D341Med (cell line): ENCODE measurements around the gene GPR137B.

Experiments
- DNase-seq: peaks from one replicate; pipeline ENCODE4 v3.0.0; 2012; ENCODE audit warnings: low spot score

Gene GPR137B

DNA sequence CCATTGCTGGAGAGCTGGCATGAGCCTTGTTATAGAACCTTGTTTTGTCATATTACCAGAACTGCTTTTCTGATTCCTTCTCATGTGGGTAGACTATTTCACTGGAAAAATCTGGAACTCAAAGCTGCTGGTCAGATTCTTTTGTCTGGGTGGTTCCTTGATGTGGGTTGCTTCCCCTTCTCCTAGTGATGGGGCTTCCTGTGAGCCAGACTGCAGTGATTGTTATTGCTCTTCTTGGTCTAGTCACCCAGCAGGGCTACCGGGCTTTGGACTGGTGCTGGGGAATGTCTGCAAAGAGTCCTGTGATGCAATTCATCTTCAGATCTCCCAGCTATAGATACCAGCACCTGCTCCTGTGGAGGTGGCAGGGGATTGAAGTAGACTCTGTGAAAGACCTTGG, 59.4 kb downstream of the GPR137B start:
- DNase-seq: no peak

DNA sequence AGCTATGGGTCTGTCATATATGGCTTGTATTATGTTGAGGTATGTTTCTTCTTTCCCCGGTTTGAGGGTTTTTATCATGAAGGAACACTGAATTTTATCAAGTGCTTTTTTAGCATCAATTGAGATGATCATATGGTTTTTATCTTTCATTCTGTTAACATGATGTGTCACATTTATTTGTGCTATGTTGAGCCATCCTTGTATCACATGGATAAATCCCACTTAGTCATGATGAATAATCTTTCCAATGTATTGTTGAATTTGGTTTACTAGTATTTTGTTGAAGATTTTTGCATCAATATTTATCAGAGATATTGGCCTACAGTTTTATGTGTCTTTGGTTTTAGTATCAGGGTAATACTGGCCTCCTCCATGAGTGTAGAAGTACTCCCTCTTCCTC, 61.7 kb downstream of the GPR137B start:
- no peak for DNase-seq

- no peak for DNase-seq
Observed at GRCh38 chr1:236204656-236205055, 62.3 kb downstream of the GPR137B start.

- DNase-seq: no peak
Observed at GRCh38 chr1:236206548-236206947, 64.2 kb downstream of the GPR137B start.

GRCh38 chr1:236207121-236207520, 64.8 kb downstream of the GPR137B start:
- no peak for DNase-seq

DNA sequence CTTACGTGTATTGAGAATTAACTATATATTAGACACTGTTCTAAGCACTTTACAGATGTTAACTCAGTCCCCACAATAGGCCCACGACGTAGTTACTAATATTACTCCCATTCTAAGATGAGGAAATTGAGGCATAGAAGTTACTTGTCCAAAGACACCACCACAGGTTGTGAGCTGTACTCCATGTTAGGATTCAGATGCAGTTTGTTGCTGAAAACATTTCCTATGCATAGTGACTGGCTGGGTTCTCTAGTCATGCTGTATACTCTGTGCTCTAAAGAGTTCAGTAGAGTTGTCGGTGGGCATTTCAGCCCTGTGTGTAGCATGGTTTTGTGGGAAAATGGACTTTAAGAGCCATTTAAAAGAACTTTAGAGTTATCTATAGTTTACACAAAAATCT, 65.2 kb downstream of the GPR137B start:
- no peak for DNase-seq

DNA sequence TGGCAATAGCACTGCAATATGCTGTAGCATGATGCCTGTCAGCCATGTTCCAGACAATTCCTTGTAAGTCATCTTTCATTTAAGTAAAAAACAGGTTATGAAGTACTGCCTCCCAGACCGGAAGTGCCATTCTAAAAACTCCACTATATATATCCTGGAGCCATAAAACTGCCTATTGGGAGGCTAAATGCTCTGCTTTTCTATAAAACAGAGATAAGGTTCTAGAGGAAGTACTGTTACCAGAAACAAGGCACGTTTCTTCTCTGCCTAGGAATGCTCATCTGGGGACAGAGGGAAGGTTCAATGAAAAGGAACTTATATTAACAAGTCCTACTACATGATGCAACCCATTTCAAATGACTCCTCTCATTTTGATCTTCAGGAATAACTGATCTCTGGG, 66.8 kb downstream of the GPR137B start:
- DNase-seq: no peak

- DNase-seq: no peak
Observed at GRCh38 chr1:236209713-236210112, 67.4 kb downstream of the GPR137B start.

DNA sequence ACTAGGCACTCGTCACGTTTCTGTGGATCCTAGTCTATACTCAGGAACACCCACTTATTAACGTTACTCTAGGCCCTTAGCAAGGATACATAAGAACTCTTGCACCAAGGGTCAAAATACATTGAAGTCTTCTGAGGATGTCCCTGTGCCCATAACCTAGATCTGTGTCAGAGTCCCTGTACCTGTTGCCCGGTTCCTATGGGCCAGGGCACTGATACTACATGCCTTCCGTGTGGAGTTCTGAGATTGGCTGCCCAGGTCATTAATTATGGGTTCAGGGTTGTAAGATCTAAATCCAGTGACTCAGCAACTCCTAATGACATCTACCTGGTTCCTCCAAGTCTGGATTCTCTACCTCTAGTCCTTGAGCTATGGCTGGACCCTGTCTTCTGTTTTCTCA, 69.5 kb downstream of the GPR137B start:
- DNase-seq: no peak

GRCh38 chr1:236213534-236213933, 71.2 kb downstream of the GPR137B start:
- DNase-seq: no peak

DNA sequence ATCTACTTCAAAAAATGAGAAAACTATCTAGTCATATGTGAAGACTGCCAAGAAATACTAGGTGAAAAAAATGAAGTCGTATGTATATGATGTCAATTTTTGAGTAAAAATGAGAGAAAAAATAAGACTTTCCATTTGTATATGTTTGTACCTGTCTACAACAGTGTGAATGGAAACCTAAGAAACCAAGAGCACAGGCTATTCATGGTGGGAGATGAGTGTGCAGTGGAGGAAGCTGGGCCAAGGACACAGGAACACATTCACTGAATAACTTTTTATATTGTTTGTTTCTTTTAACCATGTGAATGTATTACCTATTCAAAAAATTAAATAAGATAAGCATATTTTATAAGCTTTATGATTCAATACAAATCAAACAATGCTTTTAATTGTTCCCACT, 72.4 kb downstream of the GPR137B start:
- no peak for DNase-seq

- no peak for DNase-seq
Observed at GRCh38 chr1:236220473-236220872, 78.1 kb downstream of the GPR137B start.

DNA sequence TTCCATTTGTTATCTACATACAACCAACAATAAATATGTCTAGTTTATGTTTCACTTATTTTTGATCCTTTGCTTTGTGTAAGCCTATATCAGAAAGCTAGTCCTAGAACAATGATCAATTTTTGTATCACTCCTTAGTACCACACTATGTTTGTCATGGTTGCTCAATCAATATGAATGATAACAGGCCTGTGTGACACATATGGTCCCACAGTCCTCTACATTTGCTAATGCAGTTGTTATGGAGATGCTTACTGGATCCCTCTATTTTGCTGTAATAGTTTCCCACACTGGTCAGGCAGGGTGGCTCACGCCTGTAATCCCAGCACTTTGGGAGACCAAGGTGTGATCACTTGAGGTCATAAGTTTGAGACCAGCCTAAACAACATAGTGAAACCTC, 80.3 kb downstream of the GPR137B start:
- no peak for DNase-seq

- DNase-seq: no peak
Observed at GRCh38 chr1:236228411-236228810, 86.1 kb downstream of the GPR137B start.

GRCh38 chr1:236235116-236235515, 92.8 kb downstream of the GPR137B start:
- DNase-seq: no peak

GRCh38 chr1:236239092-236239585, 96.8 kb downstream of the GPR137B start:
- no peak for DNase-seq

- no peak for DNase-seq
Observed at GRCh38 chr1:236240675-236241074, 98.3 kb downstream of the GPR137B start.

- no peak for DNase-seq
Observed at GRCh38 chr1:236242568-236242967, 100.2 kb downstream of the GPR137B start.

- DNase-seq: no peak
Observed at GRCh38 chr1:236247286-236247685, 104.9 kb downstream of the GPR137B start.

DNA sequence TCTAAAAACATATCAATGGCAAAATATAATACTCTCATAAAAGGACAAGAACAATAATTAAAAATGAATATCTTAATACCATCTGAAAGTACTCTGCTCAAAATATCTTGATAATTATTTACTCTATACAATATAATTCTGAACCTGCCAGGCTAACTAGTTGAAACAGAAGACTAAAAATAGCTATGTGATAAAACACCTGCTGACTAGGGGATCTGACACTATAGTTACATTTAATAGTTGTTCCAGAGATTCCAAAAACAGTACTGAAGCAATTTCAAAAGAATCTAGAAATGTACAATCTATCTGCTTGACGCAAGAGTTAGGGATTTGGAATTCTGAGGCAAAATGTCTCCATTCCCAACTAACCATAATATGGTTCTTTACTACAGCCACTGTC, 109.2 kb downstream of the GPR137B start:
- DNase-seq: no peak

DNA sequence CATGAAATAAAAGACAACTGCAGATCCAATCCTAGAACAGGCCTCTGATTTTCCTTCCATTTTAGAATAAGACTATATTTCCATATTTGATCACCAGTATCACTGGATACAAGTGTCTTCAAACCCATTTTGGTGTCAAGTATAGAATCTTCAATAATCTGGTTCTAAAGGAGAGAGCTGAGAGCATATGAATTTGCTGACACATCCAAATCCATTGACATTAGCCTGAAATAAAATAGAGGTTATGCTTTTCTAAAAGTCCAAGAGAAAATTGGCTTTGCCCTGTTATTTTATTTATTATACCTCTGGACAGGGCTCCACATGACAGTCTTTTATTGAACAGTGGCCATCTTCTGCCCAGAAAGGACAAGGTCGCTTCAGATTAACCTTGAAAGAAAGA, 110.8 kb downstream of the GPR137B start:
- DNase-seq: no peak

DNA sequence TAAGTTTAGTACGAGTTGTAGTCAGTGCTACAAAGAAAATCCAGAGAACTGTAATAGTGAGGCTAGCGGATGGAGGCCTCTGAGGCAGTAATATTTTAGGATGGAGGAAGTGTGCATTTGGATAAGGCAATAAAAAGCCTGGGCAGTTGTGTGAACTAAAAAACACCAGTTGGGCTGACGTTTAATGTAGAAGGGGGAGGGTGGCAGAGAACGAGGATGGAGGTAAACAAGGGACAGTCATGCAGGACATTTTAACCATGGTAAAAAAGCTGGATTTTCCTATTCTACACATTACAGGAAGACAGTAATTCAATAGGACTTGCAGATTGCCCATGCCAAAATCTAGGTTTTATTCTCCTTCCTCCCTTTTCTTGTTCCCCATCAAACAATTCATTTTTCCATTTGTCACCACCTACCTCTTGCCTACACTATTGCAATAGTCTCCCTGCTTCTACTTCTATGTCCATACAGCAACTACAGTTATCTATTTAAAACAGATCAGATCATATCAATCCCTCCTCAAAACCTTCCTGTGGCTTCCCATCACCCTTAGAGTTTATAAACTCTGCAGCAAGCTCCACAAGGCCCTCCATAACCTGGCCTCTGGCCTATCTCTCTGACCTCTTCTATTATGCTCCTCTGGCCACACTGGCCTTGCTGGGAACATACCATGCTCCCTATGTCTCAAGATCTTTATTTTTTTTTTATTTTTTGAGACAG, 111.7 kb downstream of the GPR137B start:
- DNase-seq: no peak

- no peak for DNase-seq
Observed at GRCh38 chr1:236257216-236257615, 114.9 kb downstream of the GPR137B start.

DNA sequence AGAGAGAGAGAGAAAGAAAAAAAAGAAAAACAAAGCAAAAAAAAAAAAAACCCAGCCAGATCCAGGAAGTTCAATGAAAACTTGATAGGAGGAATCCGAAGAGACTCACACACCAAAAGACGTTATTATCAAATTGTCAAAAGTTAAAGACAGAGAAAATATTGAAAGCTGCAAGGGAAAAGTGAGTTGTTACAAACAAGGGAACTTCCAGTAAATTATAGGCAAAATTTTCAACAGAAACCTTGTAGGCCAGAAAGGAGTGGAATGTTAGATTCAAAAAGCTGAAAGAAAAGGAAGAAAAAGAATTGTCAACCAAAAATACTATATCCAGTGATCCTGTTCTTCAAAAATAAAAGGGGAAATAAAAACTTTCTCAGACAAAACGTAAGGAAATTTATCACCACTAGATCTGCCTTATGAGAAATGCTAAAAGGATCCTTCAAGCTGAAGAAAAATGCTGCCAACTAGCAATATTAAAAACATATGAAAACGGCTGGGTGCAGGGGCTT, 115.8 kb downstream of the GPR137B start:
- no peak for DNase-seq
